Epithelial cell of prostate (primary cell): ENCODE measurements around the gene DOCK11.
"Not testable (repeated sequence)": the region's sequence is repeated elsewhere in the genome, so short reads cannot be mapped to it uniquely, and the experiment has no call there.

ENCODE experiments used
- DNase-seq: peaks from one replicate; pipeline ENCODE4 v3.0.0-alpha.2; 2011; ENCODE audit warnings: low read depth, low spot score
- H3K27ac ChIP-seq: fragments of 450-650 bp; 2 replicates; pipeline ENCODE4 v1.5.1; 2017; ENCODE audit warnings: mild to moderate bottlenecking

The DOCK11 gene

DNA sequence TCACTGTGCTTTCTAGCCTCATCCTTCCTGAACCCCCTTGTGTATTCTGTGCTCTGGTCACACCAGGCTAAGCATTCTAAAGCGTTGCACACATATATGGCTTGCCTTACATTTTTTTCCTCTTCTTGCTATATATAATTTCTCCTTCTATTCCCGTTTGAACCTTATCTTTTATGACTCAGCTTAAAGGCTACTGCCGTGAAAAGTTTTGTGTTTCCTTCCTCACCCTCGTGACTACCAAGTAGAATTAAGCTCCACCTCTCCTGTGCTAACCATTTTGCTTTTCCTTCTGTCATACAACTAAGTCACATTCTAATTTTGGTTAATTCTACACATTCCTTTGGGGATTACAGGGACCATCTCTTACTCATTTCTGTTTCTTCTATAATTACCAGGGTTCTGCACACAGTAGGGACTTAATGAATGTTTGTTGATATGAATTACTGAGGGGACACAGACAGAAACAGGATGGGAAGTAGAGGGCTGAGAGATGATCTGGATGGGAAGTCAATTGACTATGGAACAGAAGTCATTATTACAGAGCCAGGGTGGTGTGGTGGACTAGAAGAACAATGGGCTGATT, 67.1 kb downstream of the DOCK11 start:
- H3K27ac ChIP-seq, result no peak overlapping the region
- DNase-seq, result no peak

- DNase-seq, result no peak
- H3K27ac ChIP-seq, result no peak overlapping the region
Observed at GRCh38 chrX:118564498-118564897, 68.9 kb downstream of the DOCK11 start.

GRCh38 chrX:118565853-118566252, 70.2 kb downstream of the DOCK11 start:
- no peak for DNase-seq
- H3K27ac ChIP-seq, result no peak overlapping the region

DNA sequence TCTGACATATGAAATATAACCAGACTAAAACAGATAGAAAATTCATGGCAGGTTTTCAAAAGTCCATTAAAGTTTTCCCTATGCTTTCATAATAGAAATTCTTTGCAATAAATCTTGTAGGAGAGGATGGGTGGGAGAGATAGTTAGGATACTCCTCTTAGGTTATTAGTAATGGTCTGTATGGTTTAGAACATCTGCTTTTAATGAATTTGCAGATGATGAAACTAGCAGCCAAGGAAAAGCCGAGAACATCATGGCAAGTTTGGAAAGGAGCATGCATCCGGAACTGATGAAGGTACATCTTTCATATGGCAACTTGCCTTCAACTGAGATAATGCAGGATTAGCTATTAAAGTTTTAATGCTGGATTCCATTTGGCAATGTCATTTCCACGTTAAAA, 70.7 kb downstream of the DOCK11 start:
- DNase-seq, result no peak
- H3K27ac ChIP-seq, result no peak overlapping the region

DNA sequence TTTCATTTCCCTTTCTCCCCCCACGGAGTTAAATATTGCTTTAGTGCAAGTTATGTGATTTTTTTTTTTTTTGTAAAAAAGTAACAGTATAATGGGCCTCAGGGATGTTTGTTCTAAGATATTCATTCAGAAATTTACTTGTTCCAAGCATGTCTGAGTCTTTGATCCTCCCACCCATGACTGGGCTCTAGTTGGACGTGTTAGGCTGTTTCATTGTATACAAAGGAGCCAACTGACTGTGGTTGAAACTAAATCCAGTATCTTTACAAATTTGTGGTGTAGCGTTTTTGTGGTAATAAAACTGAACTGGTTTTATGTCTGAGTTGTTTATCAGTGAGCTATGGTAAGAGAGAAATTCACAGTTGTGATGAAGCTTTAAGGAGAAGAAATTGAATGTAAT, 74.1 kb downstream of the DOCK11 start:
- DNase-seq, result no peak
- no peak overlapping the region for H3K27ac ChIP-seq

- no peak for DNase-seq
- H3K27ac ChIP-seq, result no peak overlapping the region
Observed at GRCh38 chrX:118570209-118570608, 74.6 kb downstream of the DOCK11 start.

DNA sequence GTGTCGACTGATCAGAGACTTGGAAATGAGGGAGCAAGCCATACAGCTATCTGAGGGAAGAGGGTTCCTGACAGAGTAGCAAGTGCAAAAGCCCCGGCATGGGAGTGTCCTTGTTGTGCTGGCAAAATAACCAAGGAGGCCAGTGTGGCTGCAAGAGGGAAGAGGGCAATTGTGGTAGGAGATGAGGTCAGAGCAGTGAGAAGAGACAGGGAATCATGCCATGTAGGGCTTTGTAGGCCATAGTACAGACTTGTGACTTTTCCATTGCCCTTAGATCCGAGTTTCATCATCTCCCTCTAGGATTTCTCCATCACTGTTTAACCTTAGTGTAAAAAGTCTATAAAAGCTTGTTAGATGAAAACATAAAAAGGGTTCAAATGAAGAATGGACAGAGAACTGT, 76.2 kb downstream of the DOCK11 start:
- H3K27ac ChIP-seq, result no peak overlapping the region
- no peak for DNase-seq

- DNase-seq, result no peak
- no peak overlapping the region for H3K27ac ChIP-seq
Observed at GRCh38 chrX:118574666-118575065, 79.1 kb downstream of the DOCK11 start.

DNA sequence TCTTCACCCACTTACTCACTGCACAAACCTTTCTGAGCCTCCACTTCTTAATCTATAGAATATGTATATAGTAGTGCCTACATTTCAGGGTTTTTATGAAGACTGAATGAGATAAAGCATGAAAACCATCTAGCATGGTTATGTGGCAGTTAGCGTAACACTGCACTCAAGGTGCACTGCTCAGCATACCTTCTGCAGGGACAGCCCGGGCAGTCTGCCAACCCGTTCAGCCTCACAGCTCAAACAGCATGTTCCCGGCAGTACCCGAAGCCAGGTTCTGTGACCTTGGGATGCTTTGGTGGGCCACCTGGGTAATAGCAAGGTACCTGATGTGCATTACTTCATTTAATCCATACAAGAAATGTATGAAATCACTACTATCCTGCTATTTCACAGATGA, 81.4 kb downstream of the DOCK11 start:
- DNase-seq, result no peak

DNA sequence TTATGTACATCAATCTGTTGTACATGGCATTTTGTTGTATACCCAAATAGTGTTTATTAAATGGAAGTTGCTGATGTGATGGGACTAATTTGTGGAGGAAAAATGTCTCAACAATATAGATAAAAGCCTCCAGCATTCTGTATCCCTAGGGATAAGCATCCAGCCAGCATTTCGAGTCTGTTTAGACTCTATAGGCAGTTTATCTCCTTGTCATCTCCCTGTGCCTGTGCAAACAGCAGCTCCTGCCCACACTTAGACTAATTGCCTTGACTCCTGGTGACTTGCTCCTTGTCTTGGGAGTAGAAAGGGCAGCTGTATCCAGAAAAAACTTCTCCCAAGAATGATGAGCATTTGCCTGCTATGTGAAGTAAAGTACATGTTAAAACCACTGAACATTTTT, 83.8 kb downstream of the DOCK11 start:
- no peak for DNase-seq
- no peak overlapping the region for H3K27ac ChIP-seq

More for the DNA sequence above, 81.4 kb downstream of the DOCK11 start:
- H3K27ac ChIP-seq, result no peak overlapping the region

- DNase-seq, H3K27ac ChIP-seq: not testable (repeated sequence)
Observed at GRCh38 chrX:118582926-118583325, 87.3 kb downstream of the DOCK11 start.

DNA sequence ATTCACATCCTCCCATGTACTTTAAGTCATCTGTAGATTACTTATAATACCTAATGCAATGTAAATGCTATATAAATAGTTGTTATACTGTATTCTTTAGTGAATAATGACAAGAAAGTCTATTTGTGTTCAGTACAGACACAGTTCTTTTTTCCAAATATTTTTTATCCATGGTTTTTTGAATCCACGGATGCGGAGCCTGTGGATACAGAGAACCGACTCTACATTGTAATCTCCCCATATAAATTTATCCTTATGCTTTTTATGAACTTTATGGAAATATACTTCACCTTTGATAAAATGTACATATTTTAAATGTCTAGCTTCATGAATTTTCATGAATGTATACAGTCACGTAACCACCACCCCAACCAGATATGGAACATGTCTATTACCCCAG, 88.2 kb downstream of the DOCK11 start:
- no peak overlapping the region for H3K27ac ChIP-seq
- no peak for DNase-seq

GRCh38 chrX:118585296-118585695, 89.7 kb downstream of the DOCK11 start:
- no peak overlapping the region for H3K27ac ChIP-seq
- DNase-seq, result no peak

DNA sequence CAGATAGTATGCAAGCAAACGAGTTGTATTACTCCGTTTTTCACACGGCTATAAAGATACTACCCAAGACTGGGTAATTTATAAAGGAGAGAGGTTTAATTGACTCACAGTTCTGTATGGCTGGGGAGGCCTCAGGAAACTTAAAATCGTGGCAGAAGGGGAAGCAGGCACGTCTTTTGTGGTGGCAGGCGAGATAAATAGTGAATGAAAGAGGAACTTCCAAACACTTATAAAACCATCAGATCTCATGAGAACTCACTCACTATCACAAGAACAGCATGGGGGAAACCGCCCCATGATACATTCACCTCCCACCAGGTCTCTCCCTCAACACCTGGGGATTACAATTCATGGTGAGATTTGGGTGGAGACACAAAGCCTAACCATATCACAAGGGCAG, 90.6 kb downstream of the DOCK11 start:
- DNase-seq, H3K27ac ChIP-seq: not testable (repeated sequence)

GRCh38 chrX:118588715-118589114, 93.1 kb downstream of the DOCK11 start:
- DNase-seq, result no peak
- H3K27ac ChIP-seq, result no peak overlapping the region

- no peak overlapping the region for H3K27ac ChIP-seq
- no peak for DNase-seq
Observed at GRCh38 chrX:118589227-118589626, 93.6 kb downstream of the DOCK11 start.

DNA sequence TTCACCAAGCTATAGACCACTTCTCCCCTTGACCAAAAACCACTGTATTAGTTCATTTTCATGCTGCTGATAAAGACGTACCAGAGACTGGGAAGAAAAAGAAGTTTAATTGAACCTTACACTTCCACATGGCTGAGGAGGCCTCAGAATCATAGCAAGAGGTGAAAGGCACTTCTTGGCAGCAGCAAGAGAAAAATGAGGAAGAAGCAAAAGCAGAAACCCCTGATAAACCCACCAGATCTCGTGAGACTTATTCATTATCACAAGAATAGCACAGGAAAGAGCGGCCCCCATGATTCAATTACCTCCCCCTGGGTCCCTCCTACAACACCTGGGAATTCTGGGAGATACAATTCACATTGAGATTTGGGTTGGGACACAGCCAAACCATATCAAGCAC, 97.8 kb downstream of the DOCK11 start:
- no peak for DNase-seq
- H3K27ac ChIP-seq, result no peak overlapping the region

GRCh38 chrX:118594697-118595420, 99.2 kb downstream of the DOCK11 start:
- no peak overlapping the region for H3K27ac ChIP-seq
- no peak for DNase-seq

- no peak for DNase-seq
Observed at GRCh38 chrX:118595501-118596042, 100.0 kb downstream of the DOCK11 start.

DNA sequence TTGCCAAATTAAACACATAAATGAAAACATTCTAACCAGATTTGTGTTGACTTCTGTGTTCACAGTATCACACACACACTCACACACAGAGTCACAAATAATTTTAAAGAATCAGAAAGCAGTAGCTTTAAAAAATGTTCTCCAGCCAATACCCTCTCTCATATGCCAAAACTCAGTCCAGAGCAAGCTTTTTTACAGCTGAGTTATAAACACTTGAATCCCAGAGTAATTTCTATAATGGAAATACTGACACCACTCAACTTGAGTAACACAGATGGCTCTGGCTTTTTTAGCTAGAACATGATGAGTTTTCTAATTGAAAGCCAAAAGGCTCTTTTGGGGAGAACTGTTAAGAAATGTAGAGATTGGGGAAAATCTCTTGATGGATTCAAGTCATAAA, 100.8 kb downstream of the DOCK11 start:
- DNase-seq, result no peak
- H3K27ac ChIP-seq, result no peak overlapping the region

More at GRCh38 chrX:118595501-118596042, 100.0 kb downstream of the DOCK11 start:
- H3K27ac ChIP-seq, result no peak overlapping the region

- no peak overlapping the region for H3K27ac ChIP-seq
- no peak for DNase-seq
Observed at GRCh38 chrX:118603981-118604380, 108.4 kb downstream of the DOCK11 start.

GRCh38 chrX:118612290-118612689, 116.7 kb downstream of the DOCK11 start:
- H3K27ac ChIP-seq, result no peak overlapping the region

More at GRCh38 chrX:118612290-118612689, 116.7 kb downstream of the DOCK11 start:
- no peak for DNase-seq
